Astrocyte of the cerebellum (primary cell): ENCODE data around the gene NSUN2.
"Not testable (repeated sequence)": the region's sequence is repeated elsewhere in the genome, so short reads cannot be mapped to it uniquely, and the experiment has no call there.

Experiments used
- DNase-seq: peaks from one replicate; pipeline ENCODE4 v3.0.0-alpha.2; 2011; ENCODE audit warnings: low read depth
- H3K4me3 ChIP-seq: 2 replicates; pipeline ENCODE4 v1.5.1; 2011; ENCODE audit warnings: mild to moderate bottlenecking, low read depth, low read length, moderate library complexity
- CTCF ChIP-seq: IDR thresholded peaks from 2 replicates; pipeline ENCODE4 v1.5.1; 2012; ENCODE audit warnings: low read length, low read depth, moderate library complexity, mild to moderate bottlenecking; ENCODE audit errors: missing control alignments
- in situ Hi-C: cut with HindIII; loops from 2 replicates; pipeline ENCODE4 v1.10.0; 2017; ENCODE audit warnings: low sequenced_read_pairs

NSUN2 gene

GRCh38 chr5:6675784-6676491 is 43.1 kb upstream of the NSUN2 start:
- in situ Hi-C loops, result no loop called here
- TF ChIP-seq CTCF, result no peak
- DNase-seq, result no peak
- no peak overlapping the region for H3K4me3 ChIP-seq

- DNase-seq, result no peak
- TF ChIP-seq CTCF, result no peak
- in situ Hi-C loops, result no loop called here
- no peak overlapping the region for H3K4me3 ChIP-seq
These were observed 42.0 kb upstream of the NSUN2 start for GRCh38 chr5:6674886-6675285.

GRCh38 chr5:6674421-6674820 is 41.6 kb upstream of the NSUN2 start:
- H3K4me3 ChIP-seq, result no peak overlapping the region
- DNase-seq, result no peak
- TF ChIP-seq CTCF, result no peak
- in situ Hi-C loops, result no loop called here

GRCh38 chr5:6673963-6674362 is 41.1 kb upstream of the NSUN2 start:
- in situ Hi-C loops, result no loop called here
- no peak for DNase-seq

GRCh38 chr5:6673031-6673430 is 40.2 kb upstream of the NSUN2 start:
- in situ Hi-C loops, result no loop called here
- no peak for DNase-seq
- H3K4me3 ChIP-seq, result no peak overlapping the region
- no peak for TF ChIP-seq CTCF

More at GRCh38 chr5:6673963-6674362, 41.1 kb upstream of the NSUN2 start:
- no peak for TF ChIP-seq CTCF
- no peak overlapping the region for H3K4me3 ChIP-seq

- DNase-seq, H3K4me3 ChIP-seq, in situ Hi-C loops: not testable (repeated sequence)
These were observed 35.9 kb upstream of the NSUN2 start for GRCh38 chr5:6668717-6669116.

- no peak for TF ChIP-seq CTCF
- in situ Hi-C loops, result no loop called here
- no peak for DNase-seq
- no peak overlapping the region for H3K4me3 ChIP-seq
These were observed 34.8 kb upstream of the NSUN2 start for GRCh38 chr5:6667648-6668047.
